GM18951 (cell line): Measurements from ENCODE around the gene TBC1D25.

Source experiments
- POLR2A ChIP-seq: IDR thresholded peaks from 4 replicates; pipeline ENCODE4 v1.6.1; 2011; ENCODE audit warnings: mild to moderate bottlenecking; ENCODE audit not compliant: insufficient read length, insufficient read depth; ENCODE audit errors: extremely low read depth
- in situ Hi-C: fragments of 300-500 bp; cut with MboI; formaldehyde crosslinking; loops from one replicate; pipeline ENCODE4 v1.12.0; 2022; ENCODE audit warnings: low sequenced_read_pairs, mixed read lengths, inconsistent platforms; ENCODE audit not compliant: unreplicated experiment

TBC1D25 gene

GRCh38 chrX:48611703-48612102 is 72.2 kb downstream of the TBC1D25 start:
- in situ Hi-C loops, result no loop called here
- TF ChIP-seq POLR2A, result no peak
